ENCODE data around the gene FEM1A. TPM values are rescaled to one million over a fixed set of nuclear protein-coding genes. Genes with fewer than 3 reads are reported as not detected.
"Not testable (repeated sequence)": the region's sequence is repeated elsewhere in the genome, so short reads cannot be mapped to it uniquely, and the experiment has no call there.

Gene FEM1A
- total RNA-seq, 2 donors from 2014 or later = 9.3 to 11.4 TPM

DNA sequence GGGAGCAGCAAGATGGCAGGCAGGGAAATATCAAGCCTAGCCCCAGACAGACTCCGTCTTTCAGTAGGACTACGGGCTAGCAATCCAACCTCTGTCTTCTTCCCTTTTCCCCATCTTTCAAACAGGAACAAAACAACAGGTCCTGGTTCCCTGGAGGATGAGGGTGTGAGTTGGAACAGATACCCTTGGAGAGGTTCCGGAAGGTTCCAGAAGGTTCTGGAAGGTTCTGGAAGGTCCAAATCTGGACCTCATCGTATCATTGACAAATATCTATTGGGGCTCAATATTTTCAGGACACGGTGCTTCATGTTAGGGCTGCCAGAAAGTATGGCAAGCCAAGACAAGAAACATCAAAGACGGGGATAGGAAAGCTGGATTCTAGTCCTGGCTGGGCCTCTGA is 28.5 kb upstream of the FEM1A start:
- H3K36me3 Mint-ChIP-seq = no peaks in the 10 kb centered on the region

GRCh38 chr19:4764393-4764660 is 27.2 kb upstream of the FEM1A start:
- DNase-seq (ENCODE audit: low spot score in 2 of 2) (no peak), ATAC-seq (no peak)
- Mint-ChIP-seq H3K27ac (no peak overlapping the region), H3K9me3 (no peaks in the 10 kb centered on the region), H3K36me3 (no peaks in the 10 kb centered on the region)

More for the DNA sequence above, 28.5 kb upstream of the FEM1A start:
- no peaks in the 10 kb centered on the region for H3K9me3 Mint-ChIP-seq
- ATAC-seq = no peak
- no peak for DNase-seq (ENCODE audit: low spot score in 2 of 2)
- peak overlapping the region in 1 of 2 donors; percentile 3 for H3K27ac Mint-ChIP-seq

GRCh38 chr19:4768934-4769777 is 22.4 kb upstream of the FEM1A start:
- Mint-ChIP-seq H3K36me3 (no peaks in the 10 kb centered on the region), H3K9me3 (no peaks in the 10 kb centered on the region), H3K27ac (no peak overlapping the region)
- DNase-seq (ENCODE audit: low spot score in 2 of 2) (peak in 1 of 2 donors; percentile 93), ATAC-seq (peak in 1 of 2 donors; percentile 81)

GRCh38 chr19:4772566-4772965 is 19.0 kb upstream of the FEM1A start:
- ATAC-seq = no peak
- H3K27ac Mint-ChIP-seq = no peak overlapping the region
- DNase-seq (ENCODE audit: low spot score in 2 of 2) = no peak

DNA sequence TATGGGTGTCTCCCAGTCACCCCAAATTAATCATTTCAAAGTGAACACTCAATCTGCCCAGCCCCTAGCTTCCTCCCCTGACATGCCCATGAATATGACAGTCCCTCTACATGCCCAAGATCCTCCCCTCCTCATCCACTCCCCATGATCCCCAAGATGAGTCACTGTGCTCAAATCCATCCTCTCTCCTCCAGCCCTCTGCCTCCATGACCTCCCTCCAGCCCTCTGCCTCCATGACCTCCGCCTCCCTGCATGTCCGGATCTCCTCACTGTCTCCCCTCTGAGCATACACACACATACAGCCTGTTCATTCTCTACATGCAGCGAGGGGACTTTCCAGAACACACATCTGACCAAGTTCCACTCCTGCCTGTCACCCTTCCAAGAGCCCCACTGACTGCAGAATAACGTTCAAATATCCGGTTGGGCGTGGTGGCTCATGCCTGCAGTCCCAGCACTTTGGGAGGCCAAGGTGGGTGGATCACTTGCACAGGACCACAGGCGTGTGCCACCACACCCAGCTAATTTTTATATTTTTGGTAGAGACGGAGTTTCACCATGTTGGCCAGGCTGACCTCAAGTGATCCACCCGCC is 18.4 kb upstream of the FEM1A start:
- ATAC-seq (no peak), DNase-seq (ENCODE audit: low spot score in 2 of 2) (no peak)
- Mint-ChIP-seq H3K27ac (no peak overlapping the region), H3K36me3 (no peaks in the 10 kb centered on the region), H3K9me3 (no peaks in the 10 kb centered on the region)

More at GRCh38 chr19:4772566-4772965, 19.0 kb upstream of the FEM1A start:
- Mint-ChIP-seq H3K36me3 (no peaks in the 10 kb centered on the region), H3K9me3 (no peaks in the 10 kb centered on the region)

DNA sequence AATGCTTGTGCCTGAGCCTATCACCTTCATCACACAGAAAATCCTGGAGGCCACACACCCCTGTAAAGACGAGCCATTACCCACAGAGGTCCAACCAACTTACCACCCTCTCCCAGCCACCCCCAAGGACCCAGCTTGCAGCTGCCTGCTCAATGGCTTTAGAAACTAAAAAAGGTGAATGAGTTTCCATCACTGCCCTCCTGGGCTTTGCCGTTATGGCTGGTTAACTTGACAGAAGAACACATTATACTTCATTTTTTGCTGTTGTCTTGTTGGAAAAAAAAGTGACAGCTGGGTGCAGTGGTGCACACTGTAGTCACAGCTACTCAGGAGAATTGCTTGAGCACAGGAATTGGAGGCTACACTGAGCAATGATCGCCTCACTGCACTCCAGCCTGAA is 17.4 kb upstream of the FEM1A start:
- no peak for ATAC-seq
- no peak overlapping the region for H3K27ac Mint-ChIP-seq
- DNase-seq (ENCODE audit: low spot score in 2 of 2) = no peak
- no peaks in the 10 kb centered on the region for H3K9me3 Mint-ChIP-seq
- no peaks in the 10 kb centered on the region for H3K36me3 Mint-ChIP-seq

- ATAC-seq = no peak
- DNase-seq (ENCODE audit: low spot score in 2 of 2) = no peak
- no peaks in the 10 kb centered on the region for H3K9me3 Mint-ChIP-seq
- no peaks in the 10 kb centered on the region for H3K36me3 Mint-ChIP-seq
- H3K27ac Mint-ChIP-seq = no peak overlapping the region
Measured at GRCh38 chr19:4775627-4776152, 15.8 kb upstream of the FEM1A start.

DNA sequence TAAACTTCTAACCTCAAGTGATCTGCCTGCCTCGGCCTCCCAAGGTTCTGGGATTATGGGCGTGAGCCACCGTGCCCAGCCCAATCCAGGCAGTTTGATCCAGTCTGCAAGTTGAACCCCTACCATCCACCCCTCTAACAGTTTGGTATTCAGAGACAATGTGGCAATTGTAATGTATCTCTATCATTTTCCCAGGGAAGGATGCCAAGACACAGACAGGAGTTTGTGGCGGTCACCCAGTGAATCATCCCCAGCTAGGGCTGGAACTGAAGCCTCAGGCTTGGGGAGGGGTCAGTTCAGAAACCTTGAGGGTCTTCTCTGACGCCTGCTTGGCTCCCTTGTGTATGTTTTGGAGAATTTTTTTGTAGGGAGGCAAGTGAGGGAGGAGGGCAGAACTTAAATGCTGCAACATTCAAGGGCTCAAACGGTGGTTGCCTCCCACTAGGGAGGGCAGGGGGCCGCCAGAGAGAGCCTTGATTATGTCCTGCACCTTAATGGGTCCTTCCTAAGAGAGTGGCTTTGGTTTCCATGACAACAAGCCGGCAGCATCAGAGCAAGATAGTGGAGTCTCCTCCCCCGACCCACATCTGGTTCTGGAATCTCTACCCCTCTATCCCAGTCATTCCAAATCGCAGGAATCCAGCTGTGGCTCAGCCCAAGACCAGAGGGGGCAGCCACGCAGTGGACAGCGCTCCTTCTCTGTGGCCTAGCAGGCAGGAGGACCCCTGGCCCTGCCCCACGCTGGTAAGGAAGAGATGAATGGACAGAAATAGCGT is 14.9 kb upstream of the FEM1A start:
- no peak for DNase-seq (ENCODE audit: low spot score in 2 of 2)
- Mint-ChIP-seq H3K36me3 (no peaks in the 10 kb centered on the region), H3K9me3 (no peaks in the 10 kb centered on the region), H3K27ac (no peak overlapping the region)
- ATAC-seq = no peak

DNA sequence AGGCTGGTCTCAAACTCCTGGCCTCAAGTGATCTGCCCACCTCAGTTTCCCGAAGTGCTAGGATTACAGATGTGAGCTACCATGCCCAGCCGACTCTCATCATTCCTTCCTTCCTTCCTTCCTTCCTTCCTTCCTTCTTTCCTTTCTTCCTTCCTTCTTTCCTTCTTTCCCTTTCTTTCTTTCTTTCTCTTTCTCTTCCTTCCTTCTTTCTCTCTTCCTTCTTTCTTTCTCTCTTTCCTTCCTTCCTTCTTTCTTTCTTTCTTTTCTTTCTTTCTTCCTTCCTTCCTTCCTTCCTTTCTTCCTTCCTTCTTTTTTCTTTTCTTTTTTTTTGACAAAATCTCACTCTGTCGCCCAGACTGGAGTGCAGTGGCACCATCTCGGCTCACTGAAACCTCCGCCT is 13.4 kb upstream of the FEM1A start:
- H3K9me3 Mint-ChIP-seq; H3K27ac Mint-ChIP-seq; H3K36me3 Mint-ChIP-seq; ATAC-seq; DNase-seq (ENCODE audit: low spot score in 2 of 2): not testable (repeated sequence)

- ATAC-seq = no peak
- H3K36me3 Mint-ChIP-seq = no peaks in the 10 kb centered on the region
Measured at GRCh38 chr19:4780860-4781259, 10.7 kb upstream of the FEM1A start.

DNA sequence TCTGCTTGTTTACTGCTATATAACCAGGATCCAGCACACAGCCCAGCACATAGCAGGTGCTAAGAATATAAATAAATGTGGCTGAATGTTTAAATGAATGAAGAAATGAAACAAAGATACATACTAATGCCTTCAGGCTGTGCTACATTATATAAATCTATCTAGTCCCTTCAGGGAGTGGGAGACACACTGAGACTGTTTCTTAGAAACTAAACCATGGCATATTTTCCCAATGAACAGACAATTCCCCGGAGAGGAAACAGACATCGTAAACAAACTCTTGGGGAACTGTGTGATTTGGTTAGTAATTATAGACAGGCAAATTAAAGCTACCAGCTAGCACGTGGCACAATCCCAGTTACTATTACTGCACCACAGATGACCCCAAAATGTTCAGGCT is 9.7 kb upstream of the FEM1A start:
- H3K27ac Mint-ChIP-seq = no peak overlapping the region
- no peaks in the 10 kb centered on the region for H3K9me3 Mint-ChIP-seq
- ATAC-seq (no peak), DNase-seq (ENCODE audit: low spot score in 2 of 2) (no peak)
- H3K36me3 Mint-ChIP-seq = no peaks in the 10 kb centered on the region

More at GRCh38 chr19:4780860-4781259, 10.7 kb upstream of the FEM1A start:
- no peak overlapping the region for H3K27ac Mint-ChIP-seq
- no peak for DNase-seq (ENCODE audit: low spot score in 2 of 2)
- no peaks in the 10 kb centered on the region for H3K9me3 Mint-ChIP-seq

DNA sequence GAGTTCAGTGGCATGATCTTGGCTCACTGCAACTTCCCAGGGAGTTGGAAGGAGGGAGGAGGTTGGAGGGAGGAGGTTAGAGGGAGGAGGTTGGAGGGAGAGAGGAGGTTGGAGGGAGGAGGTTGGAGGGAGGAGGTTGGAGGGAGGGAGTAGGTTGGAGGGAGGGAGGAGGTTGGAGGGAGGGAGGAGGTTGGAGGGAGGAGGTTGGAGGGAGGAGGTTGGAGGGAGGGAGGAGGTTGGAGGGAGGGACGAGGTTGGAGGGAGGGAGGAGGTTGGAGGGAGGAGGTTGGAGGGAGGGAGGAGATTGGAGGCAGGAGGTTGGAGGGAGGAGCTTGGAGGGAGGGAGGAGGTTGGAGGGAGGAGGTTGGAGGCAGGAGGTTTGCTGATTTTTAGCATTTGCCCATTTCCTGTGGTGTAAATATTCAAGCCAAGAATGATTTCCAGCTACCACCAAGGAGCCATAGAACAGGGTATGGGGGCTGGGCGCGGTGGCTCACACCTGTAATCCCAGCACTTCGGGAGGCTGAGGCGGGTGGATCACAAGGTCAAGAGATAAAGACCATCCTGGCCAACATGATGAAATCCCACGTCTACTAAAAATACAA is 5.0 kb upstream of the FEM1A start:
- H3K27ac Mint-ChIP-seq; ATAC-seq; H3K36me3 Mint-ChIP-seq; DNase-seq (ENCODE audit: low spot score in 2 of 2); H3K9me3 Mint-ChIP-seq: not testable (repeated sequence)

DNA sequence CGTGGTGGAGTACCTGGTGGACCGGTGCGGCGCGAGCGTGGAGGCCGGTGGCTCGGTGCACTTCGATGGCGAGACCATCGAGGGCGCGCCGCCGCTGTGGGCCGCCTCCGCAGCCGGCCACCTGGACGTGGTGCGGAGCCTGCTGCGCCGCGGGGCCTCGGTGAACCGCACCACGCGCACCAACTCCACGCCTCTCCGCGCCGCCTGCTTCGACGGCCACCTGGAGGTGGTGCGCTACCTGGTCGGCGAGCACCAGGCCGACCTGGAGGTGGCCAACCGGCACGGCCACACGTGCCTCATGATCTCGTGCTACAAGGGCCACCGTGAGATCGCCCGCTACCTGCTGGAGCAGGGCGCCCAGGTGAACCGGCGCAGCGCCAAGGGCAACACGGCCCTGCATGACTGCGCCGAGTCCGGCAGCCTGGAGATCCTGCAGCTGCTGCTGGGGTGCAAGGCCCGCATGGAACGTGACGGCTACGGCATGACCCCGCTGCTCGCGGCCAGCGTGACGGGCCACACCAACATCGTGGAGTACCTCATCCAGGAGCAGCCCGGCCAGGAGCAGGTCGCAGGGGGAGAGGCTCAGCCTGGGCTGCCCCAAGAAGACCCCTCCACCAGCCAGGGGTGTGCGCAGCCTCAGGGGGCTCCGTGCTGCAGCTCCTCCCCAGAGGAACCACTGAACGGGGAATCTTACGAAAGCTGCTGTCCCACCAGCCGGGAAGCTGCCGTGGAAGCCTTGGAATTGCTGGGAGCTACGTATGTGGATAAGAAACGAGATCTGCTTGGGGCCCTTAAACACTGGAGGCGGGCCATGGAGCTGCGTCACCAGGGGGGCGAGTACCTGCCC is 708 bp downstream of the FEM1A start:
- peak in 1 of 2 donors; percentile 63 for DNase-seq (ENCODE audit: low spot score in 2 of 2)
- peak overlapping the region; percentile 79 to 87 for H3K27ac Mint-ChIP-seq
- H3K9me3 Mint-ChIP-seq, ATAC-seq: not testable (repeated sequence)
- peaks cover 11 to 28% of the 10 kb centered on the region in 2 donors for H3K36me3 Mint-ChIP-seq

DNA sequence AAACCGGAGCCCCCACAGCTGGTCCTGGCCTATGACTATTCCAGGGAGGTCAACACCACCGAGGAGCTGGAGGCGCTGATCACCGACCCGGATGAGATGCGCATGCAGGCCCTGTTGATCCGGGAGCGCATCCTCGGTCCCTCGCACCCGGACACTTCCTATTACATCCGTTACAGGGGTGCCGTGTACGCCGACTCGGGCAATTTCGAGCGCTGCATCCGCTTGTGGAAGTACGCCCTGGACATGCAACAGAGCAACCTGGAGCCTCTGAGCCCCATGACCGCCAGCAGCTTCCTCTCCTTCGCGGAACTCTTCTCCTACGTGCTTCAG is 1.3 kb downstream of the FEM1A start:
- not testable (repeated sequence) for H3K9me3 Mint-ChIP-seq; ATAC-seq; DNase-seq (ENCODE audit: low spot score in 2 of 2)
- H3K36me3 Mint-ChIP-seq = peaks cover 11 to 28% of the 10 kb centered on the region in 2 donors
- peak overlapping the region; percentile 29 to 87 for H3K27ac Mint-ChIP-seq

DNA sequence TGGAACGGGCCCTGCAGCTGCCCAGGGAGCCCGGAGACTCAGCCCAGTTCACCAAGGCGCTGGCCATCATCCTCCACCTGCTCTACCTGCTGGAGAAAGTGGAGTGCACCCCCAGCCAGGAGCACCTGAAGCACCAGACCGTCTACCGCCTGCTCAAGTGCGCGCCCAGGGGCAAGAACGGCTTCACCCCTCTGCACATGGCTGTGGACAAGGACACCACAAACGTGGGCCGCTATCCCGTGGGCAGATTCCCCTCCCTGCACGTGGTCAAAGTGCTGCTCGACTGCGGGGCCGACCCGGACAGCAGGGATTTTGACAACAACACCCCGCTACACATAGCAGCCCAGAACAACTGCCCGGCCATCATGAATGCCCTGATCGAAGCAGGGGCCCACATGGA is 1.7 kb downstream of the FEM1A start:
- not testable (repeated sequence) for ATAC-seq; DNase-seq (ENCODE audit: low spot score in 2 of 2); H3K9me3 Mint-ChIP-seq
- Mint-ChIP-seq H3K36me3 (peaks cover 11 to 28% of the 10 kb centered on the region in 2 donors), H3K27ac (peak overlapping the region; percentile 29 to 87)

DNA sequence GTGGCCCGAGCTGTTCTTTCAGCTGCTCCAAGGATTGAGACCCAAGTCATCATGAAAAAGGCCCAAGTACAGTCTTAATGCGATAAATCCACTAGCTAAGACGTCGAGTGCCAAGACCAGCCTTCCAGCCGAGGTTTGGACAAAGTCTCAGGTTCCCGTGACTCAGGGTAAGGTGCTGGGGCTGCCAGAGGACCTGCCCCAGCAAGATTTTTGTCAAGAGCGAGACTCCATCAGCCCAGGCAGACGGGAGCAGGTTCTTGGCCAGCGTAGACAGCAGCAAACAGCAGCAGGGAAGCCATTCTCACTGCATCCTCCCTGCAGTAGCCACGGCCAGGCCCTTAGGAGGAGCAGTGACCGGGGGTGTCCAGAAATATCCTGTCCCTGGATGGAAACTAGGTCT is 3.4 kb downstream of the FEM1A start:
- Mint-ChIP-seq H3K9me3 (no peaks in the 10 kb centered on the region), H3K27ac (peak overlapping the region; percentile 23 to 93), H3K36me3 (peaks cover 11 to 28% of the 10 kb centered on the region in 2 donors)
- no peak for DNase-seq (ENCODE audit: low spot score in 2 of 2)
- ATAC-seq = no peak

Measured in activated naive CD4-positive, alpha-beta T cell treated with anti-CD3 and anti-CD28 coated beads, Interleukin-2, amount 50 U/mL, for 72 hours (primary cell).